ENCODE results near the gene KCNG4. TPM values are rescaled to one million over a fixed set of nuclear protein-coding genes. Genes with fewer than 3 reads are reported as not detected.

Gene KCNG4
- total RNA-seq, 1 experiment from 2014 or later: not detected

DNA sequence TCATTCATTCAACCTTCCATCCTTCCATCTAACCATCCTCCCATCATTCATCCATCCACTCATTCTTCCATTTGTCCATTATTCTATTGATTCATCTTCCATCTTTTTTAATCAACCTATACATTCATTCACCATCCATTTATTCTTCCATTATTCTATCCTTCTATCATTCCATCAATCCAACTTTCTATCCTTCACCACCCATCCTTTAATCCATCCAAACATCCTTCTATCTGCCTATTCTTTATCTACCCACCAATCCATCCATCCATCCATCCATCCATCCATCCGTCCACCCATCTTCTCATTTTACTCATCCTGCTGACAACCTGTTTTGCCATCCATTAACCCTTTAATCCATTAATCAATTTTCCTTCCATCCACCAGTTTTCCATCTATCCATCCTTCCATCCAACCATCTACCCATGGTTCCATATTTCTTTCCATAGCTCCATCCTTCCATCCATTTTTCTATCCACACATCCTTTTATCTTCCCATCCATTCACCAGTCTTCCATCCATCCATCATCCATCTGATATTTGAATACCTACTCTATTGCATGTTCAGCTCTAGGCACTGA, 33.0 kb upstream of the KCNG4 start:
- in situ Hi-C loops (cut with HindIII; ENCODE audit: low pct_unique_long_range_greater_than_20kb, low sequenced_read_pairs): no loop called here

GRCh38 chr16:84271866-84272265, 32.1 kb upstream of the KCNG4 start:
- TF ChIP-seq POLR2AphosphoS5 (IDR thresholded peaks at IDR 0.05; ENCODE audit: low read depth, low read length) (no peak), SIN3A (IDR thresholded peaks at IDR 0.05; ENCODE audit: borderline replicate concordance, insufficient read depth, low read depth, low read length) (no peak), TCF7L2 (IDR thresholded peaks at IDR 0.05; ENCODE audit: low read depth, low read length) (no peak), CTCF (IDR thresholded peaks at IDR 0.05) (no peak), REST (IDR thresholded peaks at IDR 0.05; ENCODE audit: insufficient read depth in 1 of 2, low read depth in 2 of 2, low read length in 1 of 2) (no peak)
- intact Hi-C loops (cut with micrococcal nuclease; ENCODE audit: unreplicated experiment): no loop called here
- Histone ChIP-seq H3K9me3 (ENCODE audit: control insufficient read depth, insufficient read depth, low read depth, low read length) (no peaks in the 10 kb centered on the region), H3K4me1 (ENCODE audit: control insufficient read depth, insufficient read depth, low read length) (no peaks in the 10 kb centered on the region), H3K36me3 (ENCODE audit: control insufficient read depth, insufficient read depth, low read length) (no peaks in the 10 kb centered on the region), H3K27ac (ENCODE audit: low read length) (no peak overlapping the region), H3K4me3 (ENCODE audit: low read depth in 2 of 2, low read length in 2 of 2) (no peak overlapping the region), H3K27me3 (ENCODE audit: control insufficient read depth, insufficient read depth, low read length) (no peaks in the 10 kb centered on the region)
- DNase-seq (ENCODE audit: low read depth, low spot score) (no peak), ATAC-seq (no peak)
- ChIA-PET POLR2A (no interaction called here), CTCF (no interaction called here)
- no TSS peak for BruUV-seq (replicated peaks)
- in situ Hi-C loops (cut with HindIII; ENCODE audit: low pct_unique_long_range_greater_than_20kb, low sequenced_read_pairs): no loop called here

More for the DNA sequence above, 33.0 kb upstream of the KCNG4 start:
- no peak overlapping the region for H3K27ac ChIP-seq (ENCODE audit: low read length)
- H3K9me3 ChIP-seq (ENCODE audit: control insufficient read depth, insufficient read depth, low read depth, low read length): no peaks in the 10 kb centered on the region
- DNase-seq (ENCODE audit: low read depth, low spot score): no peak
- ATAC-seq: no peak
- H3K36me3 ChIP-seq (ENCODE audit: control insufficient read depth, insufficient read depth, low read length): no peaks in the 10 kb centered on the region
- H3K4me3 ChIP-seq (ENCODE audit: low read depth in 2 of 2, low read length in 2 of 2): no peak overlapping the region
- POLR2A ChIA-PET: no interaction called here
- no peaks in the 10 kb centered on the region for H3K27me3 ChIP-seq (ENCODE audit: control insufficient read depth, insufficient read depth, low read length)
- intact Hi-C loops (cut with micrococcal nuclease; ENCODE audit: unreplicated experiment): no loop called here
- CTCF ChIA-PET: no interaction called here
- H3K4me1 ChIP-seq (ENCODE audit: control insufficient read depth, insufficient read depth, low read length): no peaks in the 10 kb centered on the region
- no TSS peak for BruUV-seq (replicated peaks)
- no peak for TF ChIP-seq SIN3A (IDR thresholded peaks at IDR 0.05; ENCODE audit: borderline replicate concordance, insufficient read depth, low read depth, low read length)

GRCh38 chr16:84271037-84271436, 31.2 kb upstream of the KCNG4 start:
- ATAC-seq (no peak), DNase-seq (ENCODE audit: low read depth, low spot score) (no peak)
- BruUV-seq (replicated peaks): no TSS peak
- no peaks in the 10 kb centered on the region for H3K36me3 ChIP-seq (ENCODE audit: control insufficient read depth, insufficient read depth, low read length)
- no peaks in the 10 kb centered on the region for H3K27me3 ChIP-seq (ENCODE audit: control insufficient read depth, insufficient read depth, low read length)
- intact Hi-C loops (cut with micrococcal nuclease; ENCODE audit: unreplicated experiment) (no loop called here), in situ Hi-C loops (cut with HindIII; ENCODE audit: low pct_unique_long_range_greater_than_20kb, low sequenced_read_pairs) (no loop called here)
- CTCF ChIA-PET: no interaction called here
- no peak overlapping the region for H3K27ac ChIP-seq (ENCODE audit: low read length)
- H3K4me1 ChIP-seq (ENCODE audit: control insufficient read depth, insufficient read depth, low read length): no peaks in the 10 kb centered on the region
- no peak overlapping the region for H3K4me3 ChIP-seq (ENCODE audit: low read depth in 2 of 2, low read length in 2 of 2)
- no peak for TF ChIP-seq POLR2AphosphoS5 (IDR thresholded peaks at IDR 0.05; ENCODE audit: low read depth, low read length)
- no peak for TF ChIP-seq SIN3A (IDR thresholded peaks at IDR 0.05; ENCODE audit: borderline replicate concordance, insufficient read depth, low read depth, low read length)
- no peak for TF ChIP-seq CTCF (IDR thresholded peaks at IDR 0.05)
- TF ChIP-seq TCF7L2 (IDR thresholded peaks at IDR 0.05; ENCODE audit: low read depth, low read length): no peak
- no peak for TF ChIP-seq REST (IDR thresholded peaks at IDR 0.05; ENCODE audit: insufficient read depth in 1 of 2, low read depth in 2 of 2, low read length in 1 of 2)
- POLR2A ChIA-PET: no interaction called here
- H3K9me3 ChIP-seq (ENCODE audit: control insufficient read depth, insufficient read depth, low read depth, low read length): no peaks in the 10 kb centered on the region
